ENCODE measurements around the gene CCDC9. TPM values are rescaled to one million over a fixed set of nuclear protein-coding genes. Genes with fewer than 3 reads are reported as not detected.
A peak's percentile ranks its signal among the peaks of the same experiment; 100 is the strongest.

Gene CCDC9
- polyA plus RNA-seq, 1 experiment: 5.0 TPM

- POLR2A ChIA-PET: no interaction called here
- CTCF ChIA-PET: interaction anchor here (1.0 kb wide), 1 partner anchor 21 kb away, joined by 3 read pairs; no protein-coding TSS in a partner anchor
- no peak for TF ChIP-seq CTCF (IDR thresholded peaks at IDR 0.05; ENCODE audit: low read depth, low read length)
These were observed 11.7 kb downstream of the CCDC9 start for GRCh38 chr19:47268028-47268427.

GRCh38 chr19:47269596-47269995, 13.3 kb downstream of the CCDC9 start:
- DNase-seq (ENCODE audit: low read depth, low spot score): no peak
- POLR2A ChIA-PET: no interaction called here
- H3K4me3 ChIP-seq (ENCODE audit: low read depth, low read length): no peak overlapping the region

More at GRCh38 chr19:47268028-47268427, 11.7 kb downstream of the CCDC9 start:
- Histone ChIP-seq H3K9me3 (ENCODE audit: control insufficient read depth, insufficient read depth, low read length) (no peaks in the 10 kb centered on the region; the same call in 1 of the 2 replicates), H3K4me3 (ENCODE audit: low read depth, low read length) (no peak overlapping the region), H3K27me3 (ENCODE audit: control insufficient read depth, insufficient read depth, low read length) (no peaks in the 10 kb centered on the region), H3K27ac (ENCODE audit: low read depth, low read length) (no peak overlapping the region)
- no peak for DNase-seq (ENCODE audit: low read depth, low spot score)

GRCh38 chr19:47270408-47270807, 14.1 kb downstream of the CCDC9 start:
- Histone ChIP-seq H3K27ac (ENCODE audit: low read depth, low read length) (no peak overlapping the region), H3K4me3 (ENCODE audit: low read depth, low read length) (no peak overlapping the region), H3K27me3 (ENCODE audit: control insufficient read depth, insufficient read depth, low read length) (no peaks in the 10 kb centered on the region), H3K9me3 (ENCODE audit: control insufficient read depth, insufficient read depth, low read length) (no peaks in the 10 kb centered on the region; the same call in 1 of the 2 replicates)
- no peak for TF ChIP-seq CTCF (IDR thresholded peaks at IDR 0.05; ENCODE audit: low read depth, low read length)
- no peak for DNase-seq (ENCODE audit: low read depth, low spot score)
- ChIA-PET POLR2A (interaction anchor here (2.7 kb wide), 1 partner anchor 14 kb away, joined by 9 read pairs; the partner anchor contains the start of gene CCDC9), CTCF (no interaction called here)

More at GRCh38 chr19:47269596-47269995, 13.3 kb downstream of the CCDC9 start:
- CTCF ChIA-PET: no interaction called here
- Histone ChIP-seq H3K9me3 (ENCODE audit: control insufficient read depth, insufficient read depth, low read length) (no peaks in the 10 kb centered on the region; the same call in 1 of the 2 replicates), H3K27me3 (ENCODE audit: control insufficient read depth, insufficient read depth, low read length) (no peaks in the 10 kb centered on the region), H3K27ac (ENCODE audit: low read depth, low read length) (no peak overlapping the region)
- no peak for TF ChIP-seq CTCF (IDR thresholded peaks at IDR 0.05; ENCODE audit: low read depth, low read length)

- CTCF ChIA-PET: interaction anchor here (1.4 kb wide), 1 partner anchor 77 kb away, joined by 4 read pairs; no protein-coding TSS in a partner anchor
- TF ChIP-seq CTCF (IDR thresholded peaks at IDR 0.05; ENCODE audit: low read depth, low read length): no peak
- POLR2A ChIA-PET: interaction anchor here (0.8 to 2.7 kb wide), 2 partner anchors 10 to 15 kb away, joined by 3 to 9 read pairs; partner anchors contain the start of gene CCDC9
- DNase-seq (ENCODE audit: low read depth, low spot score): no peak
- no peak overlapping the region for H3K27ac ChIP-seq (ENCODE audit: low read depth, low read length)
- no peak overlapping the region for H3K4me3 ChIP-seq (ENCODE audit: low read depth, low read length)
- no peaks in the 10 kb centered on the region for H3K27me3 ChIP-seq (ENCODE audit: control insufficient read depth, insufficient read depth, low read length)
- H3K9me3 ChIP-seq (ENCODE audit: control insufficient read depth, insufficient read depth, low read length): no peaks in the 10 kb centered on the region; the same call in 1 of the 2 replicates
These were observed 15.6 kb downstream of the CCDC9 start for GRCh38 chr19:47271949-47272348.

- H3K27me3 ChIP-seq (ENCODE audit: control insufficient read depth, insufficient read depth, low read length): no peaks in the 10 kb centered on the region
- H3K27ac ChIP-seq (ENCODE audit: low read depth, low read length): peak overlapping the region; percentile 97
- ChIA-PET POLR2A (interaction anchor here (0.6 to 2.7 kb wide), 3 partner anchors 10 to 22 kb away, joined by 3 to 9 read pairs (median 3); partner anchors contain the start of gene CCDC9), CTCF (interaction anchor here (1.4 kb wide), 1 partner anchor 76 kb away, joined by 4 read pairs; no protein-coding TSS in a partner anchor)
- peak overlapping the region; percentile 76 for H3K4me3 ChIP-seq (ENCODE audit: low read depth, low read length)
- H3K9me3 ChIP-seq (ENCODE audit: control insufficient read depth, insufficient read depth, low read length): no peaks in the 10 kb centered on the region; the same call in 1 of the 2 replicates
- no peak for TF ChIP-seq CTCF (IDR thresholded peaks at IDR 0.05; ENCODE audit: low read depth, low read length)
- DNase-seq (ENCODE audit: low read depth, low spot score): no peak
These were observed 16.4 kb downstream of the CCDC9 start for GRCh38 chr19:47272448-47273312.

All from AG04450 (cell line).